GM21529 (cell line): ENCODE measurements around the gene RNLS.

Experiments
- ATAC-seq: cut with Tn5 transposase; IDR thresholded peaks from one replicate; pipeline ENCODE4 v1.9.1; 2021; ENCODE audit not compliant: unreplicated experiment

RNLS gene

GRCh38 chr10:88482220-88482619 lies 100.9 kb downstream of the RNLS start:
- no peak for ATAC-seq

GRCh38 chr10:88478256-88478655 lies 104.9 kb downstream of the RNLS start:
- no peak for ATAC-seq

GRCh38 chr10:88477343-88478085 lies 105.6 kb downstream of the RNLS start:
- no peak for ATAC-seq

GRCh38 chr10:88474884-88475844 lies 108.0 kb downstream of the RNLS start:
- no peak for ATAC-seq

GRCh38 chr10:88473989-88474883 lies 108.9 kb downstream of the RNLS start:
- ATAC-seq: no peak

- no peak for ATAC-seq
Observed at GRCh38 chr10:88472540-88472939, 110.6 kb downstream of the RNLS start.

GRCh38 chr10:88471899-88472298 lies 111.2 kb downstream of the RNLS start:
- no peak for ATAC-seq

- no peak for ATAC-seq
Observed at GRCh38 chr10:88467835-88468485, 115.2 kb downstream of the RNLS start.

GRCh38 chr10:88466786-88467185 lies 116.3 kb downstream of the RNLS start:
- no peak for ATAC-seq

GRCh38 chr10:88465765-88466164 lies 117.4 kb downstream of the RNLS start:
- ATAC-seq: no peak

- ATAC-seq: no peak
Observed at GRCh38 chr10:88463811-88464210, 119.3 kb downstream of the RNLS start.

GRCh38 chr10:88461426-88461825 lies 121.7 kb downstream of the RNLS start:
- ATAC-seq: no peak

GRCh38 chr10:88459530-88459929 lies 123.6 kb downstream of the RNLS start:
- ATAC-seq: no peak

- no peak for ATAC-seq
Observed at GRCh38 chr10:88458209-88458608, 124.9 kb downstream of the RNLS start.

- no peak for ATAC-seq
Observed at GRCh38 chr10:88457660-88458059, 125.5 kb downstream of the RNLS start.

- ATAC-seq: no peak
Observed at GRCh38 chr10:88456730-88457129, 126.4 kb downstream of the RNLS start.

GRCh38 chr10:88455831-88456230 lies 127.3 kb downstream of the RNLS start:
- no peak for ATAC-seq

- ATAC-seq: no peak
Observed at GRCh38 chr10:88450201-88450600, 132.9 kb downstream of the RNLS start.

GRCh38 chr10:88442716-88443115 lies 140.4 kb downstream of the RNLS start:
- no peak for ATAC-seq

GRCh38 chr10:88440541-88440940 lies 142.6 kb downstream of the RNLS start:
- ATAC-seq: no peak

- ATAC-seq: no peak
Observed at GRCh38 chr10:88439932-88440331, 143.2 kb downstream of the RNLS start.
